ENCODE data around the gene SYNJ2. TPM values are rescaled to one million over a fixed set of nuclear protein-coding genes. Genes with fewer than 3 reads are reported as not detected.

SYNJ2 gene
- polyA plus RNA-seq, 12 donors: 8.0 to 12.1 (median 9.7) TPM; not detected in 1

GRCh38 chr6:157980288-157981131 lies 1.2 kb upstream of the SYNJ2 start:
- no peak for DNase-seq

GRCh38 chr6:157981132-157981394 lies 600 bp upstream of the SYNJ2 start:
- DNase-seq: no peak

- no peak for DNase-seq
Measured at GRCh38 chr6:157982102-157982562, 469 bp downstream of the SYNJ2 start.

GRCh38 chr6:157982563-157983405 lies 1.1 kb downstream of the SYNJ2 start:
- no peak for DNase-seq

- DNase-seq: no peak
Measured at GRCh38 chr6:157983406-157984119, 1.9 kb downstream of the SYNJ2 start.

GRCh38 chr6:157984128-157984527 lies 2.5 kb downstream of the SYNJ2 start:
- DNase-seq: no peak

GRCh38 chr6:157984686-157985225 lies 3.1 kb downstream of the SYNJ2 start:
- DNase-seq: no peak

- DNase-seq: no peak
Measured at GRCh38 chr6:157985378-157986155, 3.9 kb downstream of the SYNJ2 start.

GRCh38 chr6:157987788-157988699 lies 6.4 kb downstream of the SYNJ2 start:
- no peak for DNase-seq

GRCh38 chr6:157988700-157989063 lies 7.0 kb downstream of the SYNJ2 start:
- DNase-seq: no peak

- no peak for DNase-seq
Measured at GRCh38 chr6:157989541-157990289, 8.1 kb downstream of the SYNJ2 start.

- DNase-seq: no peak
Measured at GRCh38 chr6:157990321-157991066, 8.8 kb downstream of the SYNJ2 start.

GRCh38 chr6:157991067-157991432 lies 9.4 kb downstream of the SYNJ2 start:
- DNase-seq: no peak

GRCh38 chr6:157993076-157993475 lies 11.4 kb downstream of the SYNJ2 start:
- DNase-seq: no peak

GRCh38 chr6:157994125-157994795 lies 12.6 kb downstream of the SYNJ2 start:
- DNase-seq: no peak

- DNase-seq: no peak
Measured at GRCh38 chr6:157995458-157995857, 13.8 kb downstream of the SYNJ2 start.

- no peak for DNase-seq
Measured at GRCh38 chr6:157996201-157996712, 14.6 kb downstream of the SYNJ2 start.
